Endothelial cell (in vitro differentiated cells): Measurements from ENCODE around the gene SS18. TPM values are rescaled to one million over a fixed set of nuclear protein-coding genes. Genes with fewer than 3 reads are reported as not detected.

Source experiments
- DNase-seq: peaks from one replicate; pipeline ENCODE4 v3.0.0; 2021; ENCODE audit warnings: low spot score
- H3K27ac Mint-ChIP-seq: one replicate; pipeline ENCODE4 v1.8.0; 2021; ENCODE audit warnings: mixed read lengths, inconsistent platforms; ENCODE audit not compliant: unreplicated experiment
- H3K27me3 Mint-ChIP-seq: one replicate; pipeline ENCODE4 v1.8.0; 2021; ENCODE audit warnings: mild to moderate bottlenecking, moderate library complexity, mixed read lengths, inconsistent platforms; ENCODE audit not compliant: unreplicated experiment
- H3K36me3 Mint-ChIP-seq: one replicate; pipeline ENCODE4 v1.8.0; 2021; ENCODE audit warnings: mild to moderate bottlenecking, low read depth, mixed read lengths, inconsistent platforms; ENCODE audit not compliant: unreplicated experiment
- H3K4me1 Mint-ChIP-seq: one replicate; pipeline ENCODE4 v1.8.0; 2021; ENCODE audit warnings: mild to moderate bottlenecking, mixed read lengths, inconsistent platforms; ENCODE audit not compliant: unreplicated experiment
- H3K4me3 Mint-ChIP-seq: one replicate; pipeline ENCODE4 v1.8.0; 2021; ENCODE audit warnings: mild to moderate bottlenecking, mixed read lengths, inconsistent platforms; ENCODE audit not compliant: unreplicated experiment
- H3K9me3 Mint-ChIP-seq: one replicate; pipeline ENCODE4 v1.8.0; 2021; ENCODE audit warnings: mixed read lengths, inconsistent platforms; ENCODE audit not compliant: unreplicated experiment
- total RNA-seq: library from RNA; stranded (reverse); fragmentation: NEBNext Ultra II Directional; extraction: Animal tissue kit (Norgen Biotek cat#: 25700); gene quantifications from one replicate; pipeline ENCODE4 v1.2.1, GENCODE V29; 2021; ENCODE audit not compliant: unreplicated experiment
- TF ChIP-seq, protein P1 (sequence below): fragments of 200-600 bp; sonication (generic); IDR thresholded peaks from one replicate; pipeline ENCODE4 v1.5.0; 2021; ENCODE audit warnings: antibody characterized with exemption; ENCODE audit not compliant: unreplicated experiment

Gene SS18
- total RNA-seq, 1 donor from 2014 or later, result 94.6 TPM

DNA sequence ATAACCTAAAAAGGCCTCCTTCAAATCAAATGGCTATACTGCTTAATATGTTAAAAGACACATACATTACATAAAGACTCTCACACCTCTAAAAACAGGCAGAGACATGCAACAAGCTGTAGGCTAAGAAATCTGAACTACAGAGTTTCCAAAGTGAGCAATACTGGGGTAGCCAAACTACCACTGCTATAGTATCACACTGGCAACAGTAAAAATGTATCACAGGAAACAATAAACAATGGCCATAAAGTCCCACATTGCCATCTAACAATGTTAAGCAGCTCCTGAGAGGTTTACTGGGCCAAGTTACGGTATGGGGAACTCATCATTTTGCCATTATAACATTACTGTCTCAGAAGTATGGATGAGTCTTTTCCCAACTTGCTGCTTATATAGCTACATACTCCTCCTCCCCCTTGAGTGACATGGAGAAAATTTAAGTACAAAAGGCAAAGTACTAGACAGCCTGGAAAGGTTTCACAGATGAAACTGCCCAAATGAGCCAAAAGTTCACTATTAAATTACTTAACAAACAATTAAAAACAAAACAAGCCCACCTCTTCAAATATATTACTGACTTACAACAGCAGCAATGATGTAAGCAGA is 50.3 kb downstream of the SS18 start:
- no peak overlapping the region for H3K4me3 Mint-ChIP-seq
- no peak for DNase-seq
- H3K36me3 Mint-ChIP-seq, result peaks cover 8% of the 10 kb centered on the region
- H3K4me1 Mint-ChIP-seq, result peaks cover 11% of the 10 kb centered on the region
- no peaks in the 10 kb centered on the region for H3K27me3 Mint-ChIP-seq
- peak overlapping the region; percentile 85 for H3K27ac Mint-ChIP-seq
- H3K9me3 Mint-ChIP-seq, result no peaks in the 10 kb centered on the region
- TF ChIP-seq, protein P1, sequence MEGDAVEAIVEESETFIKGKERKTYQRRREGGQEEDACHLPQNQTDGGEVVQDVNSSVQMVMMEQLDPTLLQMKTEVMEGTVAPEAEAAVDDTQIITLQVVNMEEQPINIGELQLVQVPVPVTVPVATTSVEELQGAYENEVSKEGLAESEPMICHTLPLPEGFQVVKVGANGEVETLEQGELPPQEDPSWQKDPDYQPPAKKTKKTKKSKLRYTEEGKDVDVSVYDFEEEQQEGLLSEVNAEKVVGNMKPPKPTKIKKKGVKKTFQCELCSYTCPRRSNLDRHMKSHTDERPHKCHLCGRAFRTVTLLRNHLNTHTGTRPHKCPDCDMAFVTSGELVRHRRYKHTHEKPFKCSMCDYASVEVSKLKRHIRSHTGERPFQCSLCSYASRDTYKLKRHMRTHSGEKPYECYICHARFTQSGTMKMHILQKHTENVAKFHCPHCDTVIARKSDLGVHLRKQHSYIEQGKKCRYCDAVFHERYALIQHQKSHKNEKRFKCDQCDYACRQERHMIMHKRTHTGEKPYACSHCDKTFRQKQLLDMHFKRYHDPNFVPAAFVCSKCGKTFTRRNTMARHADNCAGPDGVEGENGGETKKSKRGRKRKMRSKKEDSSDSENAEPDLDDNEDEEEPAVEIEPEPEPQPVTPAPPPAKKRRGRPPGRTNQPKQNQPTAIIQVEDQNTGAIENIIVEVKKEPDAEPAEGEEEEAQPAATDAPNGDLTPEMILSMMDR, result no peak

DNA sequence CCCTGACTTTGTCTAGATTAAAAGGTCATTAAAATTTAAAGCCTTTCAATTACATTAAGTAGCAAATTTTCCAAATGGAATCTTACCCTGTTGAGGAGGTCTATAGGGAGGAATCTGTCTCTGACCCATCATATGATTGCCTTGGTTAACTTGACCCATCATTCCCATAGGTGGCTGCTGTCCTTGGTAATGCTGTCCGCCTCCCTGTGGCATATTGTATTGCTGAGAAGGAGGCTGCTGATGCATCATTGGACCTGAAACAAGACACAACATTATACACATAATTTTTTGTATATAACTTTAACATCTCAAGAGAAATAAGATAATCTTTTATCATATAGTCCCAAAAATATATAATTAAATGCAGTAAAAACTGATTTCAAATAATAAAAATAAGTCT is 51.2 kb downstream of the SS18 start:
- no peak overlapping the region for H3K4me3 Mint-ChIP-seq
- no peak overlapping the region for H3K27ac Mint-ChIP-seq
- TF ChIP-seq, protein P1, result no peak
- H3K9me3 Mint-ChIP-seq, result no peaks in the 10 kb centered on the region
- DNase-seq, result no peak
- H3K4me1 Mint-ChIP-seq, result peaks cover 11% of the 10 kb centered on the region
- no peaks in the 10 kb centered on the region for H3K27me3 Mint-ChIP-seq
- peaks cover 4% of the 10 kb centered on the region for H3K36me3 Mint-ChIP-seq

DNA sequence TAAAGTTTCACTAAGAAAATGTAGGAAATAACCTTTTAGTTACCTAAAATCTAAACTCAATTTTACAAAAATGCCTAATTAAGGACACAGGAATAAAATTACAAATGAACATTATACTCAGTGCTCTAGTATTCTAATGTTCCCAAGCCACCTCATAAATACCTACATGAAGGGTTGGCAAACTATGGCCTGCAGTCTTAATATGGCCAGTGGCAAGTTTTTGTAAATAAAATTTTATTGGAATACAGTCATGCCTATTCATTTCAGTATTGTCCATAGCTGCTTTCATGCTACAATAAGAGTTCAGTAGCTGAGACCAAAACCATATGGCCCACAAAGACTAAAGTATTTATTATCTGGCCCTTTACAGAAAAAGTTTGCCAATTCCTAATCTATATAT is 53.8 kb downstream of the SS18 start:
- TF ChIP-seq, protein P1, result no peak
- no peak for DNase-seq
- H3K4me1 Mint-ChIP-seq, result peaks cover 11% of the 10 kb centered on the region
- no peaks in the 10 kb centered on the region for H3K9me3 Mint-ChIP-seq
- peaks cover 7% of the 10 kb centered on the region for H3K36me3 Mint-ChIP-seq
- no peak overlapping the region for H3K27ac Mint-ChIP-seq
- H3K27me3 Mint-ChIP-seq, result no peaks in the 10 kb centered on the region
- H3K4me3 Mint-ChIP-seq, result no peak overlapping the region

DNA sequence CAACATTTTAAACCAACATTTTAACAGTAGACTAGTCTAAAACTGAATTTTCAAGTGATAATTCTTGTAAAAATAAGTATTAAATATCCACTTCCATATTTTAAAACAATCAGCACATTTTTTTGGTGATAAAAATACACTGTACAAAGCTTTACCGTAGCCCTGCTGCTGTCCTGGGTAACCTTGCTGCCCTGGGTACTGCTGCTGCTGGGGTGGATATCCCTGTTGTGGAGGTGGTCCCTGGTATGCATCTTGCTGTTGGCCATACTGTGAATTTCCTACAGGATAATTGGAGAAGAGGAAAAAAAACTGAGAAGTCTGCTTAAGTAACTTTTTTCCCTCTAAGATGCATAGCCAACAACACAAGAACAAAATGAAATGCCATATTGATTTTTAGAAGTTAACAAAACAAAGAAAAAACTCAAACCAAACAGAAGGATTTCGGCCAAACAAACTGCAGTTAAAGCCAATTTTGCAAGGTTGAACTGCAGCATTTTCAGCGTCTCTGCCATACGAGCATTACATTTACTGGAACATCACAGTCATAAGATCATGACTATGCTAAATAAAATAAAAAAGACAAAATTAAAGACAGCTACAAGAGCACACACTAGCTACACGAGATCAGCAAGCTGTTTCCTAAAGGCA is 55.4 kb downstream of the SS18 start:
- H3K27ac Mint-ChIP-seq, result no peak overlapping the region
- H3K36me3 Mint-ChIP-seq, result peaks cover 13% of the 10 kb centered on the region
- peaks cover 4% of the 10 kb centered on the region for H3K4me1 Mint-ChIP-seq

DNA sequence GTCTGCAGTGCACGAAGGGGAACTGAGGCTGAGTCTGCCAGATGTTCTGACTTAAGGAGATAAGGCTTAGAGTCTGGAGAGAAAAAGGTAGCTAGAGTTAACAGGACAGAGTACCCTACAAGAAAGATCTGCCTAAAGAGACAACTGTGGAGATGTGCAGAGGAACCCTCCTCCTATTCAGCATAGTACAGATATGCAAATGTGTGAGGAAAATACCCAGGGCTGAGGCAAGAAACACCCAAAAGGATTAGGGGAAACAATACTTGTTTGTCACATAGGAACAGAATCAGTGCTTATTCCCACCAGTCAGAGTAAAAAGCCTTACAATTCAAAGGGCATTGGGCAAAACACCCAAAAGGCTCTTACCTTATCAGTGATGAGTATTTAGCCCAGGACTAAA is 67.8 kb downstream of the SS18 start:
- H3K9me3 Mint-ChIP-seq, result no peaks in the 10 kb centered on the region
- DNase-seq, result no peak
- H3K27ac Mint-ChIP-seq, result no peak overlapping the region
- TF ChIP-seq, protein P1, result no peak
- H3K4me3 Mint-ChIP-seq, result no peak overlapping the region
- no peaks in the 10 kb centered on the region for H3K27me3 Mint-ChIP-seq
- peaks cover 47% of the 10 kb centered on the region for H3K36me3 Mint-ChIP-seq
- peaks cover 6% of the 10 kb centered on the region for H3K4me1 Mint-ChIP-seq

More for the DNA sequence above, 55.4 kb downstream of the SS18 start:
- TF ChIP-seq, protein P1, result no peak
- DNase-seq, result no peak
- H3K27me3 Mint-ChIP-seq, result peaks cover 1% of the 10 kb centered on the region
- H3K9me3 Mint-ChIP-seq, result no peaks in the 10 kb centered on the region
- no peak overlapping the region for H3K4me3 Mint-ChIP-seq
